Measurements from ENCODE around the gene PCDH9. TPM values are rescaled to one million over a fixed set of nuclear protein-coding genes. Genes with fewer than 3 reads are reported as not detected.

PCDH9 gene
- total RNA-seq, 1 experiment from 2014 or later: 5.8 TPM

DNA sequence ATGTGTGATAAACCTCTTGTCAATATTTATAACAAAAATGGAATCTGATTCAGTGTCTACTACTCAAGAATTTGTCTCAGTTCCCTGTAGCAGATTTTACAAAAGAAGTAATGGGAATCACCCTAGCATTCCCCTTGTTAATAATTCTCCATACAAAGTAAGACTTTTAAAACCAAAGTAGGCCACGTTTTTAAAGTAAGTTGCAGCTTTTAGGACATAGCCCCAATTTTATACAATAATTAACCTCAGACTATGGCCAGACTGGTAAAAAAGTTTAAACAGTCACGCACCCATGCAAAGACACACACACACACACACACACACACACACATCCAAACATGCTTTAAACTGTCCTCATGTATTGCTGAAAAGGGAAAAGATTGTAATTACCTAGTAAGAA is 589.9 kb downstream of the PCDH9 start:
- intact Hi-C loops (cut with micrococcal nuclease; ENCODE audit: unreplicated experiment): no loop called here
- Histone ChIP-seq H3K27ac (ENCODE audit: low read depth, low read length, poor library complexity, severe bottlenecking) (no peak overlapping the region), H3K27me3 (replicated peaks; ENCODE audit: insufficient read depth, low read depth, low read length, poor library complexity) (no peaks in the 10 kb centered on the region), H3K9me3 (ENCODE audit: low read depth, low read length, poor library complexity, severe bottlenecking) (no peaks in the 10 kb centered on the region), H3K36me3 (ENCODE audit: insufficient read depth, low read length, poor library complexity, severe bottlenecking) (no peaks in the 10 kb centered on the region), H3K4me3 (ENCODE audit: low read depth, low read length, poor library complexity, severe bottlenecking) (no peak overlapping the region), H3K4me1 (ENCODE audit: insufficient read depth, low read length, poor library complexity, severe bottlenecking) (no peaks in the 10 kb centered on the region)
- no peak for DNase-seq (ENCODE audit: low spot score)
- ChIA-PET CTCF (no interaction called here), POLR2A (ENCODE audit: low non-redundant PET) (no interaction called here)
- no peak for TF ChIP-seq CTCF (conservative IDR thresholded peaks at IDR 0.05; ENCODE audit: low read depth, low read length)
- TF ChIP-seq EZH2 (IDR thresholded peaks at IDR 0.05; ENCODE audit: borderline replicate concordance, low read depth, low read length, poor library complexity, severe bottlenecking): no peak
- no TSS peak for BruUV-seq (replicated peaks)

DNA sequence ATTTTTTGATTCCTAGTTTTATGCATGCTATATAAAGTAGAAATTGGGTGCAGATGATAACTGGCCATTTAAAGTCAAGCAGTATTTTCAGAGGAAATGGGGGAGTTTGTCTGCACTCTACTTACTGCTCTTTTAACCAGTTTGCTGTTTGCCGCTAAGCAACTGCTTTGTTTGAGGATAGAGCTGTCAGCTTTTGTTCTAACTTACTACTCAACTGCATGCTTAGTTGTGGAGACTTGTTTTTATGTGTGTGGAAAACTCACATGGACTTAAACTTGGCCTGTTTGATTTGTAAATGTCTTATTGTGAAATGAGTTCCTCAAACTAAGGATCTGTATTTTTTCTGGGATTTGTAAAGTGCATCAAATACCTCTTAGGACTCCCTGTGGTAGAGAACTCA is 591.1 kb downstream of the PCDH9 start:
- Histone ChIP-seq H3K9me3 (ENCODE audit: low read depth, low read length, poor library complexity, severe bottlenecking) (no peaks in the 10 kb centered on the region), H3K36me3 (ENCODE audit: insufficient read depth, low read length, poor library complexity, severe bottlenecking) (no peaks in the 10 kb centered on the region), H3K27me3 (replicated peaks; ENCODE audit: insufficient read depth, low read depth, low read length, poor library complexity) (no peaks in the 10 kb centered on the region), H3K4me3 (ENCODE audit: low read depth, low read length, poor library complexity, severe bottlenecking) (no peak overlapping the region), H3K27ac (ENCODE audit: low read depth, low read length, poor library complexity, severe bottlenecking) (no peak overlapping the region), H3K4me1 (ENCODE audit: insufficient read depth, low read length, poor library complexity, severe bottlenecking) (no peaks in the 10 kb centered on the region)
- no TSS peak for BruUV-seq (replicated peaks)
- intact Hi-C loops (cut with micrococcal nuclease; ENCODE audit: unreplicated experiment): no loop called here
- DNase-seq (ENCODE audit: low spot score): no peak
- TF ChIP-seq EZH2 (IDR thresholded peaks at IDR 0.05; ENCODE audit: borderline replicate concordance, low read depth, low read length, poor library complexity, severe bottlenecking): no peak
- TF ChIP-seq CTCF (conservative IDR thresholded peaks at IDR 0.05; ENCODE audit: low read depth, low read length): no peak
- ChIA-PET CTCF (no interaction called here), POLR2A (ENCODE audit: low non-redundant PET) (no interaction called here)

DNA sequence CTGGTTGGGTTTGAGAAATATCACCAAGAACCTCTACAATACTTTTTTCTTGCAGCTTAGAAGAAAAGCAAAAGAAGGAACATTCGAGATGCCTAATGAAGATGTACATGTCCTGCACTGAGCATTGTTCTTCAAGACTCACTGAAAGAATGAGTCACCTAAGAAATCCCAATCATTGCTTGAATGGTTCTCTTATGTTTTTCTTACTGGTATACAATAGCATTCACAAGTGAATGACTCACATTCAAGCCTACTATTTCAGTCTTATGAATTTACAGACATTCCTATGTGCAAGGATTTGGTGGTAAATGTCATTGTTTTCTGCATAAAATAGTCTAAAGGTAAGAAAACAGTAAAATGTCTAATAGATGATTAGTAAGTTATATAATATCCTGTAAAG is 594.6 kb downstream of the PCDH9 start:
- no TSS peak for BruUV-seq (replicated peaks)
- TF ChIP-seq CTCF (conservative IDR thresholded peaks at IDR 0.05; ENCODE audit: low read depth, low read length): no peak
- no peak for TF ChIP-seq EZH2 (IDR thresholded peaks at IDR 0.05; ENCODE audit: borderline replicate concordance, low read depth, low read length, poor library complexity, severe bottlenecking)
- no peak overlapping the region for H3K27ac ChIP-seq (ENCODE audit: low read depth, low read length, poor library complexity, severe bottlenecking)
- H3K4me1 ChIP-seq (ENCODE audit: insufficient read depth, low read length, poor library complexity, severe bottlenecking): no peaks in the 10 kb centered on the region
- no peaks in the 10 kb centered on the region for H3K9me3 ChIP-seq (ENCODE audit: low read depth, low read length, poor library complexity, severe bottlenecking)
- intact Hi-C loops (cut with micrococcal nuclease; ENCODE audit: unreplicated experiment): no loop called here
- POLR2A ChIA-PET (ENCODE audit: low non-redundant PET): no interaction called here
- CTCF ChIA-PET: no interaction called here
- H3K4me3 ChIP-seq (ENCODE audit: low read depth, low read length, poor library complexity, severe bottlenecking): no peak overlapping the region
- no peak for DNase-seq (ENCODE audit: low spot score)
- H3K36me3 ChIP-seq (ENCODE audit: insufficient read depth, low read length, poor library complexity, severe bottlenecking): no peaks in the 10 kb centered on the region
- no peaks in the 10 kb centered on the region for H3K27me3 ChIP-seq (replicated peaks; ENCODE audit: insufficient read depth, low read depth, low read length, poor library complexity)

Measured in A673 (cell line).